ENCODE measurements around the gene NPPC.
"Not testable (repeated sequence)": the region's sequence is repeated elsewhere in the genome, so short reads cannot be mapped to it uniquely, and the experiment has no call there.

Gene NPPC, protein sequence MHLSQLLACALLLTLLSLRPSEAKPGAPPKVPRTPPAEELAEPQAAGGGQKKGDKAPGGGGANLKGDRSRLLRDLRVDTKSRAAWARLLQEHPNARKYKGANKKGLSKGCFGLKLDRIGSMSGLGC

DNA sequence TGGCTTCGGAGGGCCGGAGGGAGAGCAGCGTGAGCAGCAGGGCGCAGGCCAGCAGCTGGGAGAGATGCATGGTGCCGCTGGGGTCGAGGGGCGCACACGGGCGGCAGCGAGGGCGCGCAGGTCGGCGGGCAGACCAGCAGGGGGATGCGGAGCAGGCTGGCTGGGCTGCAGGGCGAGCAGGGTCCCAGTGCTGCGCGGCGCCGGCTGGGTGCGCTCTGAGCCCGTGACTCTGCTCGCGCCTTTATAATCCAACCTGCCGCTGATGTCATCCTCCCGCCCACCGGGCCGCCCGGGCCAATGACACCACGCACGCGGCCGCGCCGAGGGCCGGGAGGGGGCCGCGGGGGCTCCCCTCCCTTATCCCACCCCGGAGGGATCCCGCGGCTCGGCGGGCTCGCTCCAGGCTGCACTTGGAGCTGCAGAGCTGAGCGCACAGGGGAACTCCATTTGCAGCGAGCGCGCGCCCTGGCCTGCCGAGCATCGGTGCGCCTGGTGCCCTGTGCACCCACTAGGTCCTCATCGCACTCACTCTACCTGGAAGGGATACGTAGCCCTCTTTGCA is at the start of gene NPPC:
Gene NPPC (minus strand): TSS at position 217 of the 562 bp plus-strand sequence. CDS start 147 bp downstream, at position 70.
- Mint-ChIP-seq H3K27ac (no peak within 1 kb of the TSS), H3K9me3 (no peaks in the 10 kb centered on the region), H3K27me3 (peaks cover 26% of the 10 kb centered on the region)

DNA sequence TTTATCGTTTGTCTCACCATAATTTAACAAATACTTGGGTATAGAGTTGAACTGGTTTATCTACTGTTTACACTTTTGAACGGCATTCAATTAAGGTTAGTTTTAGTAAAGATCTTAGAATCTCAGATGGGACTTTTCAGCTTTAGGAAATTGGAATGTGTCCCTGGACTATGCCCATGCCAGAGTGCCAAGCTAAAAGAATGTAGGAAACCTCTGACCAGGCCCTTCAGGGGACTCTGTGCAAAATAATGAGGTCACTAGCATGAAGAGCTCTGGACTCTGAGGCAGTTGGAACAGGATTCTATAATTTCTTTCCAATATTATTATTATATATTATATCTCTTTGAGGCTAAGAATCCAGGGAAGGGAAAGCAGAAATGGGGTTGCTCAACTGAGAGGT is 48.8 kb upstream of the NPPC start:
- H3K9me3 Mint-ChIP-seq: no peaks in the 10 kb centered on the region
- no peak overlapping the region for H3K27ac Mint-ChIP-seq
- H3K27me3 Mint-ChIP-seq: no peaks in the 10 kb centered on the region
- ATAC-seq (ENCODE audit: low read depth): no peak
- no peak overlapping the region for H3K4me3 Mint-ChIP-seq
- peaks cover 6% of the 10 kb centered on the region for H3K4me1 Mint-ChIP-seq
- peaks cover 16% of the 10 kb centered on the region for H3K36me3 Mint-ChIP-seq
- DNase-seq (ENCODE audit: low spot score in 2 of 2): no peak

More for the DNA sequence above, at the start of gene NPPC:
- Mint-ChIP-seq H3K36me3 (no peaks in the 10 kb centered on the region), H3K4me1 (peaks cover 16% of the 10 kb centered on the region), H3K4me3 (peak within 1 kb of the TSS; percentile 61)
- no peak for DNase-seq (ENCODE audit: low spot score in 2 of 2)
- peak; percentile 45 for ATAC-seq (ENCODE audit: low read depth)

DNA sequence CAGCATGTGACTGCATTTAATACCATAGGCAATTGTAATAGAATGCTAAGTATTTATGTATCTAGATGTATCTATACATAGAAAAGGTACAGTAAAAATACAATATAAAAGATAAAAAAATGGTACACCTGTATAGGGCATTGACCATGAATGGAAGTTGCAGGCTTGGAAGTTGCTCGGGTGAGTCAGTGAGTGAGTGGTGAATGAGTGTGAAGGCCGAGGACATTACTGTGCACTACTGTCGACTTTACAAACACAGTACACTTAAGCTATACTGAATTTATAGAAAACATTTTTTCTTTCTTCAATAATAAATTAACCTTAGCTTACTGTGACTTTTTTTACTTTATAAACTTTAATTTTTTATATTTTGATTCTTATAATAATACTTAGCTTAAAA is 44.3 kb upstream of the NPPC start:
- ATAC-seq (ENCODE audit: low read depth): no peak
- Mint-ChIP-seq H3K9me3 (peaks cover 1% of the 10 kb centered on the region), H3K36me3 (peaks cover 15% of the 10 kb centered on the region)

DNA sequence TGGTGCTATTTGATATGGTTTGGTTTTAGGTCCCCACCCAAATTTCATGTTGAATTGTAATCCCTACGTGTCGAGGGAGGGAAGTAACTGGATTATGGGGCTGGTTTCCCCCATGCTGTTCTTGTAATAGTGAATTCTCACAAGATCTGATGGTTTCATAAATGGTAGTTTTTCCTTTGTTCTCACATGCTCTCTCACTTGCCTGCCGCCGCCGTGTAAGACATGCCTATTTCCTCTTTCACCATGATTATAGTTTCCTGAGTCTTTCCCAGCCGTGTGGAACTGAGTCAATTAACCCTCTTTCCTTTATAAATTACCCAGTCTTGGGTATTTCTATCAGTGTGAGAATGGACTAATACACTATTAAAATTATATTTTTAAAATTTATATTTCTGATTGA is 42.6 kb upstream of the NPPC start:
- Mint-ChIP-seq H3K4me1 (peaks cover 20% of the 10 kb centered on the region), H3K9me3 (peaks cover 1% of the 10 kb centered on the region), H3K27me3 (no peaks in the 10 kb centered on the region), H3K27ac (no peak overlapping the region), H3K36me3 (peaks cover 11% of the 10 kb centered on the region), H3K4me3 (no peak overlapping the region)
- DNase-seq (ENCODE audit: low spot score in 2 of 2) (no peak), ATAC-seq (ENCODE audit: low read depth) (no peak)

More for the DNA sequence above, 44.3 kb upstream of the NPPC start:
- Mint-ChIP-seq H3K4me1 (peaks cover 8% of the 10 kb centered on the region), H3K4me3 (no peak overlapping the region), H3K27ac (no peak overlapping the region), H3K27me3 (no peaks in the 10 kb centered on the region)
- no peak for DNase-seq (ENCODE audit: low spot score in 2 of 2)

DNA sequence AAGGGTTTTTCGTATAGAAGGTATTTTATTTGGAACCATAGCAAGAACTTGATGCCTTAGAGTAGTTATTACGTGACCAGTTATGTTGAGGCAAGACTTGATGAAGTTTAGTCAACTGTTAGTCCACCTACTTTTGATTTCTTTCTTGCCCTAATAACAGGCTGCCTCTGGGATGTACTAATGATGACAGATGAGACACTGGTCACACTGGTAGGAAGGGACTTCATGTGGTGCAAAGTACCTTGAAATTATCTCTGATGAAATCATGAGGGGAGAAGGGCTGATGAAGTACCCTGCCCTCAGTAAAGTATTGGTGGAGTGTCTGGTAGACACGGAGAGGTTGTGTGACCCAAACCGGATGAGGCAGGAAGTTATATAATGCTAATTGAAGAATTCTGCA is 40.7 kb upstream of the NPPC start:
- H3K4me3 Mint-ChIP-seq: no peak overlapping the region
- H3K27ac Mint-ChIP-seq: peak overlapping the region; percentile 43
- peaks cover 8% of the 10 kb centered on the region for H3K36me3 Mint-ChIP-seq
- ATAC-seq (ENCODE audit: low read depth) (no peak), DNase-seq (ENCODE audit: low spot score in 2 of 2) (no peak)
- H3K4me1 Mint-ChIP-seq: peaks cover 26% of the 10 kb centered on the region
- H3K9me3 Mint-ChIP-seq: peaks cover 1% of the 10 kb centered on the region
- no peaks in the 10 kb centered on the region for H3K27me3 Mint-ChIP-seq

DNA sequence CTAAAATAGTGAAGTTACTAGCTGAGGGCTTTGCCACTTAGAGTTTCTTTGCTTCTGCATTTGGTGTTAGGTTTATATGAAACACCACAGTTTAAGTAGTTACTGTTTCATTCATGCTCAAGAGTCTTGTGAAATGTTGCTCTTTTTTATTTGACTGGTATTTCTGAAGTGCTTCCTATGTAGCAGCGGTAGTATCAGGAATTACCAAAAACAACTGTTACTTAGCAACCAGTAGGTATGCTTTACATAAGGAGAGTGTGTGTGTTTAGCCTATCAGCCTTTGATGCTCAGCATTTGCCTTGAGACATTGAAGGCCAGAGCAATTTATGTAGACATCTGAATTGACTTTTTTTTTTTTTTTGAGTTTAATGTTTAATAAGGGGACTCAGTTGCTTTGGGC is 38.9 kb upstream of the NPPC start:
- no peaks in the 10 kb centered on the region for H3K27me3 Mint-ChIP-seq
- peaks cover 31% of the 10 kb centered on the region for H3K4me1 Mint-ChIP-seq
- peaks cover 1% of the 10 kb centered on the region for H3K9me3 Mint-ChIP-seq
- H3K36me3 Mint-ChIP-seq: peaks cover 10% of the 10 kb centered on the region
- no peak overlapping the region for H3K27ac Mint-ChIP-seq
- DNase-seq (ENCODE audit: low spot score in 2 of 2) (no peak), ATAC-seq (ENCODE audit: low read depth) (no peak)
- H3K4me3 Mint-ChIP-seq: no peak overlapping the region

DNA sequence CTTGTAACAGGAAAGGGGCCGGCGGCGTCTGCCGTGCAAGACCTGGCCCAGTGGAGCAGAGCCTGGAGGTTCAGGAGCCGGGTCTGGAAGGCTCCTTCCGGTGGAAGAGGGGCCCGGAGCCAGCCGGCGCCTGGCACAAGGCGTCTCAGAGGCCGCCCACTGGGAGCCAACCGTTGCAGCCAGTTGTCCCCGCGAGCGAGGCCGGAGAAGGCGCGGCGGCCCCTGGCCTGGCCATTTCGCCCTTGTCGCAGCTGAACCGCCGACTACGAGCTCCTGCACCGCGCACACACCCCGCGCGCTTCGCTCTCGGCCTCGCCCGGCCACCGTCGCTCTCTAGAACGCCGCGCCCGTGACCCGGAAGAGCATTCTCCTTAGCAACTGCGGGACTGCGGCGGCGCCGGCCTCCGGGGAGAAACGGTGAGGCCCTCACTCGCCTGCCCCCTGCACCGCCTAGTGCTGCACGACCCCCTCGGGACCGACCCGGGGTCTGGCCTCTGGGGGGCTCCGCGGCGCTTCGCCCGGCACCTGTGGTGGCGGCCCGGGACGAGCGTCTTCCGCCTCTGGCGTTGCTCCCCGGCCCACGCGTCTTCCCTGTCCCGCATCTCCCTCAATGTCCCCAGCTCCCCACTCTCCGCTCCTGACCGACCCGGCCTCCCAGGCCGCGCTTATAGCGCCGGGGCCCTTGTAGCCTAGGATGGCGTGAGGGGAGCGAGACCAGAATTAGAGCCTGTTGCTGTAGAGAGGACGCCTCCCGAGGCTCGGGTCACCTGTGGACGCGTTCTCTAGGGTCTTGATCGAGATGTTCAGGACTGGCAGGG is 35.4 kb upstream of the NPPC start, which contains the start of gene DIS3L2:
Gene DIS3L2 (plus strand): TSS at position 365 of the 818 bp plus-strand sequence. CDS start 53,215 bp downstream, outside the sequence.
- ATAC-seq (ENCODE audit: low read depth) (peak; percentile 97), DNase-seq (ENCODE audit: low spot score in 2 of 2) (peak; percentile 61 to 72)
- H3K36me3 Mint-ChIP-seq: peaks cover 3% of the 10 kb centered on the region
- H3K4me3 Mint-ChIP-seq: peak within 1 kb of the TSS; percentile 98
- H3K27me3 Mint-ChIP-seq: no peaks in the 10 kb centered on the region
- peak within 1 kb of the TSS; percentile 94 for H3K27ac Mint-ChIP-seq
- H3K9me3 Mint-ChIP-seq: no peaks in the 10 kb centered on the region
- peaks cover 23% of the 10 kb centered on the region for H3K4me1 Mint-ChIP-seq

DNA sequence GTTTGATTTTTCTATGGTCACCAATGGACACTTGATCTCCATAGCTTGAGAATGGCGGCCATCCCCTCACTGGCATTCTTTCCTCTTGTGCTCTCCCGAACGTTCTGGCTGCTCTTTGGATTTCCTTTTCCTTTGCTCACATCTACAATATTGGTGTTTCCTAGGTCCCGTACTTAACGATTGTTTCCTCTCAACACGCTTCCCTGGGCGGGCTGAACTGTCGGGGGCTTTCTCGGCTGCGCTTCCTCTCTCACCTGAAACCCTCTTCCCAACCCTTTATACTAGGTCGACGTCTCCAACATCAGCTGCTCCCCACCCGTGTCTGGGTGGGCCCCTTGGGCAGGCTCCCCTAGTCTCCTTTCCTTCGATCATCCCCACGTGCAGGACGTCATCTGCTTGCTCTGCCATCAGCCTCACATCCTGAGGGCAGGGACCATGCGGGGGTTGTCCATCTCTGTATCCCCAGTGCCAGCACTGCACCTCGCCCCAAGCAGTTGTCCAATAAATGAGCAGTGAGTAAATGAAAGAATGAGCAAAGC is 34.7 kb upstream of the NPPC start:
- Mint-ChIP-seq H3K27ac (peak overlapping the region; percentile 94), H3K4me1 (peaks cover 23% of the 10 kb centered on the region), H3K36me3 (peaks cover 3% of the 10 kb centered on the region), H3K27me3 (no peaks in the 10 kb centered on the region), H3K4me3 (peak overlapping the region; percentile 98), H3K9me3 (no peaks in the 10 kb centered on the region)
- ATAC-seq (ENCODE audit: low read depth) (no peak), DNase-seq (ENCODE audit: low spot score in 2 of 2) (no peak)

DNA sequence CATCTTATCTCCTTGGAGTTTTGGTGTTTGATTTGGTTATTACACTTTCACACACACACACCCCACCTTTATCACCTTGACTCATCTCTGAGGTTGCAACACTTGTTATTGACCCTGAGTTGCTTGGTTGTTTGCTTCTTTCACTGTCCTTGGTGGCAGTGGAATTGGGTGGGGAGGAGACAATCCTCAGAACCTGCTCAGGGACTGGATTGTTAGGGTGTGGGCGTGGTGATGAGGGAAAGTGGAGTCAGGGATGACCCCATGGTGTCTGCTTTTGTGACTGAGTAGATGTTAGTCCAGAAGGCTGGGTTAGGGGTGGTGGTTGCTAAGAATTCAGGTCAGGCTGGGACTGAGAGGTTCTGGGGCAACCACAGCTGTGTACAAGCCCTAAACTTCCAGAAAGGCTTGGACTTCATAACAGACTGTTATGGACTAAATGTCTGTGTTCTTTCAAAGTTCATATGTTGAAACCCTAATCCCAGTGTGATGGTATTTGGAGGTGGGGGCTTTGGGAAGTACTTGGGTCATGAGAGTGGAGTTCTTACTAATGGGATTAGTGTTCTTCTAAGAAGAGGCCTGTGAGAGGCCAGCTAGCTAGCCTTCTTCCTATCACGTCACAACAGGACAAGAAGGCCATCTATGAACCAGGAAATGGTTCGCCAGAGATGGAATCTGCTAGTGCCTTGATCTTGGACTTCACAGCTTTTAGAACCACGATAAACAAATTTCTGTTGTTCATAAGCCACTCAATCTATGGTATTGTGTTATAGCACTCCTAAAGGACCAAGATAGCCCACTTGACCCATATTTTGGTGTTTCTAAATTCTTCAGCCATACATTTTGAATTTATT is 31.9 kb upstream of the NPPC start:
- ATAC-seq (ENCODE audit: low read depth) (no peak), DNase-seq (ENCODE audit: low spot score in 2 of 2) (no peak)
- Mint-ChIP-seq H3K36me3 (peaks cover 2% of the 10 kb centered on the region), H3K4me3 (no peak overlapping the region), H3K4me1 (peaks cover 10% of the 10 kb centered on the region), H3K9me3 (no peaks in the 10 kb centered on the region), H3K27ac (no peak overlapping the region), H3K27me3 (peaks cover 2% of the 10 kb centered on the region)

DNA sequence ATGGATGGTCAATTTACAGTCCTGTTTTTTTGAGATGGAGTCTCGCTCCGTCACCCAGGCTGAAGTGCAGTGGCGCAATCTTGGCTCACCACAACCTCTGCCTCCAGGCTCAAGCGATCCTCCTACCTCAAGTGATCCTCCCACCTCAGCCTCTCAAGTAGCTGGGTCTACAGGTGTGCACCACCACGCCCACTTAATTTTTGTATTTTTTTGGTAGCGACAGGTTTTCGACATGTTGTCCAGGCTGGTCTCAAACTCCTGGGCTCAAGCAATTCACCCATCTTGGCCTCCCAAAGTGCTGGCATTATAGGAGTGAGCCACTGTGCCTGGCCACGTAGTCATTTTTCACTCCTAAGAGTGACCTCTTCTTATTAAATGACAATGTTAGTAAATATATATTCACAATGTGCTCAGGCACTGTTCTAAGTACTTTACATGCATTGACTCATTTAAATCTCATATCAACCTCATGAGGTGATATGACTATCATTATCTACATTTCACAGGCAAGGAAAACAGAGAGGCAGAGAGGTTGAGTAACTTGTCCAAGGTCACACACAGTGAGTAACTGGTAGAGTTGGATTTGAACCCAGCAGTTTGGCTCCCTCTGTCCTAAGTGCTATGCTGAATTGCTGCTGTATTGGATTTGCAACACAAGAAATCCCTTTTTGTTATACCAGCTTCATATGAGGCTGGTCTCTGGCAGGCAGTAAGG is 29.7 kb upstream of the NPPC start:
- no peak for ATAC-seq (ENCODE audit: low read depth)
- no peak overlapping the region for H3K4me3 Mint-ChIP-seq

DNA sequence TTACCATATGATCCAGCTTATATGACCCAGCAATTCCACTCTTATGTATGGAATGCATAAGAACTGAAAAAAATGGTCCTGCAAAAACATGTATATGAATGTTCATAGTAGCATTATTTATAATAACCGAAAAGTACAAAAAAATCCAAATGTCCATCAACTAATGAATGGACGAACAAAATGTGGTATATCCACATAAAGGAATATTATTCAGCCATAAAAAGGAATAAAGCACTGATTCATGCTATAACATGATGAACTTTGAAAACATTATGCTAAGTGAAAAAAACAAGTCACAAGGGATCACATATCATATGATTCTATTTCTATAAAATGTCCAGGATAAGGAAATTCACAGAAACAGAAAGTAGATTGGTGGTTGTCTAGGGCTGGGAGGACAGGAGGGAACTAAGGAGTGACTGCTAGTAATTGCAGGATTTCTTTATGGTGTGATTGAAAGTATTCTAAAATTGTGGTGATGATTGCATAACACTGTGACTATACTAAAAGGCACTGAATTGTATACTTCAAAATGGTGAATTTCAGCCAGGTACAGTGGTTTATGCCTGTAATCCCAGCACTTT is 25.3 kb upstream of the NPPC start:
- H3K4me3 Mint-ChIP-seq: no peak overlapping the region
- ATAC-seq (ENCODE audit: low read depth): no peak
- no peak for DNase-seq (ENCODE audit: low spot score in 2 of 2)
- peaks cover 5% of the 10 kb centered on the region for H3K27me3 Mint-ChIP-seq
- no peak overlapping the region for H3K27ac Mint-ChIP-seq
- H3K36me3 Mint-ChIP-seq: no peaks in the 10 kb centered on the region
- peaks cover 5% of the 10 kb centered on the region for H3K9me3 Mint-ChIP-seq
- no peaks in the 10 kb centered on the region for H3K4me1 Mint-ChIP-seq

More for the DNA sequence above, 29.7 kb upstream of the NPPC start:
- H3K36me3 Mint-ChIP-seq: peaks cover 2% of the 10 kb centered on the region
- H3K27me3 Mint-ChIP-seq: peaks cover 5% of the 10 kb centered on the region
- DNase-seq (ENCODE audit: low spot score in 2 of 2): no peak
- H3K4me1 Mint-ChIP-seq: peaks cover 3% of the 10 kb centered on the region
- no peak overlapping the region for H3K27ac Mint-ChIP-seq
- H3K9me3 Mint-ChIP-seq: peaks cover 5% of the 10 kb centered on the region

DNA sequence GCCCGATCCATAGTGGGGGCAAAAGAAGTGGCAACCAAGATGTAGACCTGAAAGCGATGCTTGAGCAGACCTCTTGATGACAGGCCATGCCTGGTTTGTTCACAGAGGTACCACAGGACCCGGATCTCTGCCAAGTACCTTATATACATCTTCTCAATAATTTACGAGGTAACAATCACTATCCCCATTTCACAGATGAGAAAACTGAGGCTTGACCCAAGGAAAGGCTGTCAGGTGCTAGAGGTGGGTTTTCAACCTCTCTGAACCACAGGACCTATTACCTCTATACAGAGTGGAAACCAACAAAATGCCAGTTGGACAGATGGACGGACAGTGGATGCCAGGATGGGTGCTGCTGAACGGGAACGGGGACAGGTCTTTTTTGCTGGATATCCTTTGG is 21.5 kb upstream of the NPPC start:
- no peak for ATAC-seq (ENCODE audit: low read depth)
- Mint-ChIP-seq H3K4me1 (no peaks in the 10 kb centered on the region), H3K36me3 (no peaks in the 10 kb centered on the region), H3K9me3 (peaks cover 5% of the 10 kb centered on the region), H3K27me3 (peaks cover 10% of the 10 kb centered on the region), H3K27ac (no peak overlapping the region), H3K4me3 (no peak overlapping the region)
- DNase-seq (ENCODE audit: low spot score in 2 of 2): no peak

DNA sequence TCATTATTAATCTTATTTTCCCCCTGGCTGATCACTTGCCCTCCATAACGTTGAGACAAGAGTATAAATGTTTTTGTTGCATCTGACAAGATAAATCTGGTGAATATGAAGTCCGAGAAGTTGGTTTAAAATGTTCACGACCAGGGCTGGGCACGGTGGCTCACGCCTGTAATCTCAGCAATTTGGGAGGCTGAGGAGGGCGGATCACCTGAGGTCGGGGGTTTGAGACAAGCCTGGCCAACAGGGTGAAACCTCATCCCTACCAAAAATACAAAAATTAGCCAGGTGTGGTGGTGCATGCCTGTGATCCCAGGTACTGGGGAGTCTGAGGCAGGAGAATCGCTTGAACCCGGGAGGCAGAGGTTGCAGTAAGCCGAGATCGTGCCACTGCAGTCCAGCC is 20.9 kb upstream of the NPPC start:
- H3K4me3 Mint-ChIP-seq; H3K9me3 Mint-ChIP-seq; H3K27me3 Mint-ChIP-seq; DNase-seq (ENCODE audit: low spot score in 2 of 2); H3K4me1 Mint-ChIP-seq; H3K36me3 Mint-ChIP-seq; ATAC-seq (ENCODE audit: low read depth); H3K27ac Mint-ChIP-seq: not testable (repeated sequence)
